ENCODE results near the gene BID. TPM values are rescaled to one million over a fixed set of nuclear protein-coding genes. Genes with fewer than 3 reads are reported as not detected.

BID gene
- total RNA-seq, 2 donors from 2014 or later, result 4.0 to 9.3 TPM

GRCh38 chr22:17705951-17706900 lies 68.0 kb downstream of the BID start:
- H3K27me3 ChIP-seq, result no peaks in the 10 kb centered on the region
- H3K4me3 ChIP-seq, result no peak overlapping the region
- intact Hi-C loops (cut with DNase I), result no loop called here
- H3K36me3 ChIP-seq (replicated peaks in 1 of 2; ENCODE audit: insufficient read depth in 1 of 2, low read depth in 2 of 2), result no peaks in the 10 kb centered on the region
- DNase-seq (peak in 3 of 4 donors; percentile 18 to 58 (median 32)), ATAC-seq (peak; percentile 68)
- H3K27ac ChIP-seq, result peak overlapping the region in 3 of 4 donors; percentile 38 to 70 (median 49)
- H3K4me1 ChIP-seq, result peaks cover 7% of the 10 kb centered on the region
- 35 to 47% methylated on average over 9 of the region's 9 CpGs for WGBS, 2 donors
- no peaks in the 10 kb centered on the region for H3K9me3 ChIP-seq
- TF ChIP-seq CTCF (IDR thresholded peaks at IDR 0.05) (no peak), POLR2A (IDR thresholded peaks at IDR 0.05) (no peak)

- Histone ChIP-seq H3K36me3 (replicated peaks in 1 of 2; ENCODE audit: insufficient read depth in 1 of 2, low read depth in 2 of 2) (no peaks in the 10 kb centered on the region), H3K27ac (no peak overlapping the region), H3K27me3 (no peaks in the 10 kb centered on the region), H3K9me3 (no peaks in the 10 kb centered on the region), H3K4me3 (no peak overlapping the region), H3K4me1 (peaks cover 7% of the 10 kb centered on the region)
- no peak for TF ChIP-seq CTCF (IDR thresholded peaks at IDR 0.05)
- TF ChIP-seq POLR2A (IDR thresholded peaks at IDR 0.05), result no peak
- intact Hi-C loops (cut with DNase I), result no loop called here
- WGBS, 2 donors, result 94 to 96% methylated on average over 7 of the region's 7 CpGs
- DNase-seq, result no peak
- no peak for ATAC-seq
Measured at GRCh38 chr22:17705546-17705945, 68.7 kb downstream of the BID start.

- no peak for ATAC-seq
- intact Hi-C loops (cut with DNase I), result no loop called here
- WGBS, 2 donors, result 95 to 100% methylated on average over 2 of the region's 2 CpGs
- no peaks in the 10 kb centered on the region for H3K9me3 ChIP-seq
- no peak for TF ChIP-seq CTCF (IDR thresholded peaks at IDR 0.05)
- no peak for TF ChIP-seq POLR2A (IDR thresholded peaks at IDR 0.05)
- no peak for DNase-seq
- H3K4me3 ChIP-seq, result no peak overlapping the region
- no peaks in the 10 kb centered on the region for H3K27me3 ChIP-seq
- H3K36me3 ChIP-seq (replicated peaks in 1 of 2; ENCODE audit: insufficient read depth in 1 of 2, low read depth in 2 of 2), result no peaks in the 10 kb centered on the region
- H3K4me1 ChIP-seq, result peaks cover 7% of the 10 kb centered on the region
- H3K27ac ChIP-seq, result no peak overlapping the region
Measured at GRCh38 chr22:17703811-17704210, 70.5 kb downstream of the BID start.

GRCh38 chr22:17700778-17701177 lies 73.5 kb downstream of the BID start:
- Histone ChIP-seq H3K27ac (no peak overlapping the region), H3K27me3 (no peaks in the 10 kb centered on the region), H3K4me3 (no peak overlapping the region), H3K9me3 (no peaks in the 10 kb centered on the region), H3K36me3 (replicated peaks in 1 of 2; ENCODE audit: insufficient read depth in 1 of 2, low read depth in 2 of 2) (no peaks in the 10 kb centered on the region), H3K4me1 (no peaks in the 10 kb centered on the region)
- TF ChIP-seq CTCF (IDR thresholded peaks at IDR 0.05) (no peak), POLR2A (IDR thresholded peaks at IDR 0.05) (no peak)
- intact Hi-C loops (cut with DNase I), result no loop called here
- ATAC-seq (no peak), DNase-seq (no peak)
- 37 to 39% methylated on average over 3 of the region's 3 CpGs for WGBS, 2 donors
